Dendritic cell treated with granulocyte-macrophage colony-stimulating factor and Interleukin-4, amounts not matched to agents 40 ng/mL and 50 ng/mL, for 4 days (primary cell): ENCODE data around the gene ASXL1.
A peak's percentile ranks its signal among the peaks of the same experiment; 100 is the strongest.
"Not testable (repeated sequence)": the region's sequence is repeated elsewhere in the genome, so short reads cannot be mapped to it uniquely, and the experiment has no call there.

Experiments
- H3K27ac Mint-ChIP-seq: one replicate; pipeline ENCODE4 v1.8.0; 2022; ENCODE audit warnings: mild to moderate bottlenecking, mixed read lengths
- H3K27me3 Mint-ChIP-seq: one replicate; pipeline ENCODE4 v1.8.0; 2022; ENCODE audit warnings: mild to moderate bottlenecking, mixed read lengths
- H3K36me3 Mint-ChIP-seq: one replicate; pipeline ENCODE4 v1.8.0; 2022; ENCODE audit warnings: low read depth, mixed read lengths
- H3K4me1 Mint-ChIP-seq: one replicate; pipeline ENCODE4 v1.8.0; 2022; ENCODE audit warnings: low read depth, mixed read lengths
- H3K4me3 Mint-ChIP-seq: one replicate; pipeline ENCODE4 v1.8.0; 2022; ENCODE audit warnings: mild to moderate bottlenecking, moderate library complexity, mixed read lengths
- H3K9me3 Mint-ChIP-seq: one replicate; pipeline ENCODE4 v1.8.0; 2022; ENCODE audit warnings: mixed read lengths
- intact Hi-C: fragments of 100-400 bp; cut with micrococcal nuclease; formaldehyde crosslinking; loops from one replicate; pipeline ENCODE4 v1.15.0; 2022

The ASXL1 gene

GRCh38 chr20:32329817-32330554 is 28.1 kb upstream of the ASXL1 start:
- intact Hi-C loops = no loop called here
- Mint-ChIP-seq H3K27ac (no peak overlapping the region), H3K4me1 (peaks cover 23% of the 10 kb centered on the region), H3K36me3 (peaks cover 48% of the 10 kb centered on the region), H3K4me3 (no peak overlapping the region), H3K27me3 (no peaks in the 10 kb centered on the region), H3K9me3 (no peaks in the 10 kb centered on the region)

DNA sequence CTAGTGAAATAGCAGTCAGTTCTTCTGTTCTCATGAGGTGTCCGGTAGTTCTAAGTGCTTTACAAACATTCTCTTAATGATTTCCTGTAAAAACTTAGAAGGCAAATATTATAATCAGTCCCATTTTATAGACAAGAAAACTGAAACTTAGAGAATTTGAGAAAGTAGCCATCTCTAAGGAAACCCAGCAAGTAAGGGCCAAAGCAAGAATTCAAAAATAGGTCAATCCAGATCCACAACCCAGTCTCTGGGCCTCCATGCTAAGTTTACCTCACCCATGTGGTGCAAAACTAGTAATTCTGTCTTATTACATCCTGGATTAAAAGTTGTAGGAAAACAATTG is 27.6 kb upstream of the ASXL1 start:
- Mint-ChIP-seq H3K36me3 (peaks cover 48% of the 10 kb centered on the region), H3K27me3 (no peaks in the 10 kb centered on the region), H3K4me1 (peaks cover 25% of the 10 kb centered on the region), H3K27ac (no peak overlapping the region), H3K9me3 (no peaks in the 10 kb centered on the region), H3K4me3 (no peak overlapping the region)
- intact Hi-C loops = no loop called here

- no peaks in the 10 kb centered on the region for H3K27me3 Mint-ChIP-seq
- H3K4me1 Mint-ChIP-seq = peaks cover 34% of the 10 kb centered on the region
- intact Hi-C loops = no loop called here
- no peak overlapping the region for H3K27ac Mint-ChIP-seq
- H3K36me3 Mint-ChIP-seq = peaks cover 38% of the 10 kb centered on the region
- H3K9me3 Mint-ChIP-seq = no peaks in the 10 kb centered on the region
- no peak overlapping the region for H3K4me3 Mint-ChIP-seq
These were observed 25.5 kb upstream of the ASXL1 start for GRCh38 chr20:32332614-32333013.

DNA sequence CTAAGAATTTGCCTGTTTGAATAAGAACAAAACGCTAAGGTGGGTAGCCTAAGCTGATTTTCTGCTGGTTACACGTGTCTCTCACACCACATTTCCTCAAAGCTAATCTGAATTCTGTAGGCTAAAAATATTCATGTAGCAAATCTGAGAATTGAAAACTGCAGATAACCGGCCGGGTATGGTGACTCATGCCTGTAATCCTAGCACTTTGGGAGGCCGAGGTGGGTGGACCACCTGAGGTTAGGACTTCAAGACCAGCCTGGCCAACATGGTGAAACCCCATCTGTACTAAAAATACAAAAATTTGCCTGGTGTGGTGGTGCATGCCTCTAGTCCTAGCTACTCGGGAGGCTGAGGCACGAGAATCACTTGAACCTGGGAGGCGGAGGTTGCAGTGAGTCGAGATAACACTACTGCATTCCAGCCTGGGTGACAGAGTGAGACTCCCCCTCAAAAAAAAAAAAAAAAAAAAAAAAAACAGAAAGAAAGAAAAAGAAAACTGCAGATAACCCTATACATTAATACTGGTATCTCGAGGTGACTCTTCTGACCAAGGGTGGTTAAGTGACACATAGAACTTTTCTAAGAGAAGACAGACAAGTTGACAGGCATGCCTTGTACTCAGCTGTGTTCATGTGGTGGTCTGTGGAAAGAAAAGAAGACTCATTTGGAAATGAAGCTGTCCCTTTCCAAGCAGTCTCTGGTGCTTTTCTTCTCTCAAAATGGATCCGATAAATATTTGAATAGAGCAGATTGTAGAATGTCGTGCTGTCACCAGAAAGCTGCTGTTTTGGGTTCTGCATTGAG is 24.7 kb upstream of the ASXL1 start:
- H3K4me3 Mint-ChIP-seq = no peak overlapping the region
- H3K36me3 Mint-ChIP-seq = peaks cover 33% of the 10 kb centered on the region
- intact Hi-C loops = no loop called here
- peaks cover 35% of the 10 kb centered on the region for H3K4me1 Mint-ChIP-seq
- H3K9me3 Mint-ChIP-seq = no peaks in the 10 kb centered on the region
- no peak overlapping the region for H3K27ac Mint-ChIP-seq
- no peaks in the 10 kb centered on the region for H3K27me3 Mint-ChIP-seq

DNA sequence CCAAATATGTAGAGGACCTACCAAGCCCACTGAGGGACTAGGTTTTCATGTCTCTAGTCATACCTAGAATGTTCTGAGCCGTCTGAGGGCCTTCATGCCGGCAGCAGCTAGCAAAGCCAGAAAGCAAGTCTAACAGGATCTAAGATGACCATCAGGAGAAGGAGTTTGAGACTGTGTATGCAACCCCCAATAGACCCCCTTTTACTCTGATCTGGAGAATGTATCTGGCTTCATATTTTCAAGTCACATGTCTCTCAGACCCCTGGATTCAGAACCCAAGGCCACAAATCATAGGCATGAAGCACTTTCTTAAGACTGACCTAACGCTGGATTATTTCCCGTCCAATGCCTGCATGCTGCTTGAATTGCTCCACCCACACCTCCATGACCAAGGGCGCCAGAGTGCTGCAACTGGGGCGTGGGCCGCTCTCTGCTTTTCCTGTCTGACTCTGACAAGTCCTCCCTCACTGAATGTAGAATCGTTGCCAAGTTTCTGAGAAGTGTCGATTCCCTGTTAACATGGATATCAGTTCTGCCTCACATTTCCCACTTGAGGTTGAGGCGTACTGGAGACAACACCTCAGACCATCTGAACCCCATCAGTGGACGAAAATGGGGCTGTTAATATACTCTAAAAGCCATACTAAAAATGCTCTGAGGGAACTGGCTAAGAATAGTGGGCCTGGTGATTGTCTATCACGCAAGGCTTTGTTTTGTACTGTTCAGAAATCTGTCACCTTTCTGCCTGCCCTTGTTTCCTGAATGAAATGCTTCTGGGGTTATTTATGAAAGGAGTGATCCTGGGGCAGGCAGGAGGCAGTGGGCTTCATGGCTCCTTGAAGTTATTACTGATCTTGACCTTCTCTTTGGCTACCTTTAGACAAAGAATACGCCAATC is 23.9 kb upstream of the ASXL1 start:
- no peaks in the 10 kb centered on the region for H3K9me3 Mint-ChIP-seq
- peaks cover 42% of the 10 kb centered on the region for H3K4me1 Mint-ChIP-seq
- intact Hi-C loops = no loop called here
- no peak overlapping the region for H3K4me3 Mint-ChIP-seq
- peak overlapping the region; percentile 63 for H3K27ac Mint-ChIP-seq
- no peaks in the 10 kb centered on the region for H3K27me3 Mint-ChIP-seq
- peaks cover 24% of the 10 kb centered on the region for H3K36me3 Mint-ChIP-seq

GRCh38 chr20:32336918-32337347 is 21.2 kb upstream of the ASXL1 start:
- Mint-ChIP-seq H3K9me3 (no peaks in the 10 kb centered on the region), H3K27me3 (no peaks in the 10 kb centered on the region), H3K4me1 (peaks cover 51% of the 10 kb centered on the region), H3K36me3 (peaks cover 4% of the 10 kb centered on the region), H3K4me3 (no peak overlapping the region), H3K27ac (no peak overlapping the region)
- intact Hi-C loops = loop anchor here (5.0 kb wide), 1 partner anchor 315 kb away; no protein-coding TSS in a partner anchor

- intact Hi-C loops = loop anchor here (5.0 kb wide), 1 partner anchor 314 kb away; no protein-coding TSS in a partner anchor
- H3K4me3 Mint-ChIP-seq = no peak overlapping the region
- no peaks in the 10 kb centered on the region for H3K36me3 Mint-ChIP-seq
- peaks cover 43% of the 10 kb centered on the region for H3K4me1 Mint-ChIP-seq
- no peak overlapping the region for H3K27ac Mint-ChIP-seq
- no peaks in the 10 kb centered on the region for H3K9me3 Mint-ChIP-seq
- no peaks in the 10 kb centered on the region for H3K27me3 Mint-ChIP-seq
These were observed 20.0 kb upstream of the ASXL1 start for GRCh38 chr20:32337937-32338661.

- Mint-ChIP-seq H3K4me1 (peaks cover 43% of the 10 kb centered on the region), H3K4me3 (no peak overlapping the region), H3K36me3 (no peaks in the 10 kb centered on the region), H3K27me3 (no peaks in the 10 kb centered on the region), H3K9me3 (no peaks in the 10 kb centered on the region), H3K27ac (no peak overlapping the region)
- intact Hi-C loops = loop anchor here (5.0 kb wide), 1 partner anchor 314 kb away; no protein-coding TSS in a partner anchor
These were observed 19.5 kb upstream of the ASXL1 start for GRCh38 chr20:32338665-32339064.

DNA sequence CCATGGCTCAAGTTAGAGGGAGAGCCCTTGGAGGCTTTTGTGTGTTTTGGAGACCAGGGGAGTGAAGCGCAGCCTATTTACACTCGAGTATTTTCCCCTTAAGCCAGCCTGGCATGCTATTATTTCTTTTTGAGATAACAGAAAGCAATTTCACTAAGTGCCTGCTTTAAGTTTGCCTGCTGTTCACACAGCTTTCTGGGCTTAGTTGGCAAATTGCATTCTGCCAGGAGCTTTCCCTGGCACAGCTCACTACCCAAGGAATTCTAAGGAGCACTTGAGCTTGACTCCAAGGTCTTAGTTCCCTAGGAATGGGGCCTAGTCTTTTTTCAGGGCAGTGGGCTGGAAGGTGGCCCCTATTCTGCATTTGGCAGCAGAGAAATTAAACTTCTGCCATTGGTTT is 19.0 kb upstream of the ASXL1 start:
- Mint-ChIP-seq H3K27ac (no peak overlapping the region), H3K36me3 (no peaks in the 10 kb centered on the region), H3K9me3 (no peaks in the 10 kb centered on the region), H3K4me1 (peaks cover 39% of the 10 kb centered on the region), H3K27me3 (no peaks in the 10 kb centered on the region), H3K4me3 (no peak overlapping the region)
- intact Hi-C loops = loop anchor here (5.0 kb wide), 1 partner anchor 313 kb away; no protein-coding TSS in a partner anchor

DNA sequence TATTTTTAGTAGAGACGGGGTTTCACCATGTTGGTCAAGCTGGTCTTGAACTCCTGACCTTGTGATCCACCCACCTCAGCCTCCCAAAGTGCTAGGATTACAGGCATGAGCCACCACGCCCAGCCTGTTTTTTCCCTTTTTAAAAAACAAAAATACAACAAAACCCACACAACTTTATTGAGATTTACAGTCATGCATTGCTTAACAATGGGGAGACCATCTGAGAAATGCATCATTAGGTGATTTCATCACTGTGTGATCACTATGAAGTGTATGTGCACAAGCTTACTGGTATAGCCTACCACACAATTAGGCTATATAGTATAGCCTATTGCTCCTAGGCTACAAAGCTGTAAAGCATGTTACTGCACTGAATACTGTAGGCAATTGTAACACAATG is 17.1 kb upstream of the ASXL1 start:
- peaks cover 28% of the 10 kb centered on the region for H3K4me1 Mint-ChIP-seq
- H3K27ac Mint-ChIP-seq, H3K4me3 Mint-ChIP-seq, H3K27me3 Mint-ChIP-seq, intact Hi-C loops, H3K36me3 Mint-ChIP-seq, H3K9me3 Mint-ChIP-seq: not testable (repeated sequence)

- no peaks in the 10 kb centered on the region for H3K9me3 Mint-ChIP-seq
- peaks cover 17% of the 10 kb centered on the region for H3K4me1 Mint-ChIP-seq
- intact Hi-C loops = no loop called here
- H3K27me3 Mint-ChIP-seq = no peaks in the 10 kb centered on the region
- H3K27ac Mint-ChIP-seq = no peak overlapping the region
- H3K4me3 Mint-ChIP-seq = no peak overlapping the region
- H3K36me3 Mint-ChIP-seq = no peaks in the 10 kb centered on the region
These were observed 14.7 kb upstream of the ASXL1 start for GRCh38 chr20:32343439-32343838.

DNA sequence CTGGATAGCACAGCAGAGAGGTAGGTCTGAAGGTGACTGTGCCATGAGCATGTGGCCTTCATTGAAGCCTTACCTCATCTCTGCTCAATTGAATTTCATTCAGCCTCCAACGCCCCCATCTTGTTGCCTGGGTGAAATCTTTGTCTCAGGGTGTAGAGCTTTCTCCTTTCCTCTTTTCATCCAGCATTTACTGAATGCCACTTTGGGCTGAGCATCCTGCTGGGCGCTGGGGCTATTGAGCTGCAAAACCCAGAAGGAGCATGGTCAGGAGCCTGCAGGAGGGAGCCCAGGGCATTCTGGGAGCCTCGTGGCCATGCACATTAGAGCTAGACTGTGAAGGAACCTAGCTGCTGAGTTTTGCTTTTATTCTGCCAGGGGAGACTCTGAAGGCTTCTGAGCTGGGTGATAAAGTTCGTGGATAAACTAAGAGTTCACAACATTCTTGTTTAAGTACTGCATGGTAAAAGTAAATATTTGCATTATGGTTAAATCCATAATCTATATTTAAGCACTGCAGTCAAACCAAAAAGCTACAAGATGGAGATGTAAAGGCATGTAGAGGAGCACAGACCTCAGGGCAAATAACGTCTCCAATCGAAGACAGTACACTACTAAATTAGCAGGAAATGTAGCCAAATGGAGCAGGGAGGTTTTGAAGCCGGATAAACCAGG is 13.2 kb upstream of the ASXL1 start:
- Mint-ChIP-seq H3K9me3 (peaks cover 8% of the 10 kb centered on the region), H3K27ac (no peak overlapping the region), H3K36me3 (no peaks in the 10 kb centered on the region), H3K4me1 (peaks cover 18% of the 10 kb centered on the region), H3K27me3 (no peaks in the 10 kb centered on the region), H3K4me3 (no peak overlapping the region)
- intact Hi-C loops = no loop called here

- Mint-ChIP-seq H3K4me1 (peaks cover 18% of the 10 kb centered on the region), H3K9me3 (peaks cover 9% of the 10 kb centered on the region), H3K4me3 (no peak overlapping the region), H3K36me3 (no peaks in the 10 kb centered on the region), H3K27me3 (no peaks in the 10 kb centered on the region), H3K27ac (no peak overlapping the region)
- intact Hi-C loops = no loop called here
These were observed 9.9 kb upstream of the ASXL1 start for GRCh38 chr20:32348207-32348606.
